Measurements from ENCODE around the gene FARP1. TPM values are rescaled to one million over a fixed set of nuclear protein-coding genes. Genes with fewer than 3 reads are reported as not detected.

Gene FARP1
- total RNA-seq, 3 donors from 2014 or later = 0.45 to 0.86 (median 0.63) TPM

GRCh38 chr13:98299966-98300350, 157.1 kb downstream of the FARP1 start:
- ATAC-seq = no peak
- H3K36me3 Mint-ChIP-seq (ENCODE audit: insufficient read depth) = no peaks in the 10 kb centered on the region
- DNase-seq = no peak
- no peaks in the 10 kb centered on the region for H3K9me3 Mint-ChIP-seq
- no peaks in the 10 kb centered on the region for H3K4me1 Mint-ChIP-seq (ENCODE audit: low read depth)
- peaks cover 13% of the 10 kb centered on the region for H3K27me3 Mint-ChIP-seq (ENCODE audit: low read depth)
- no peak overlapping the region for H3K4me3 Mint-ChIP-seq

GRCh38 chr13:98300956-98301641, 158.2 kb downstream of the FARP1 start:
- ATAC-seq (no peak), DNase-seq (no peak)
- H3K4me3 Mint-ChIP-seq = no peak overlapping the region
- no peaks in the 10 kb centered on the region for H3K4me1 Mint-ChIP-seq (ENCODE audit: low read depth)
- H3K27me3 Mint-ChIP-seq (ENCODE audit: low read depth) = peaks cover 11% of the 10 kb centered on the region
- no peaks in the 10 kb centered on the region for H3K36me3 Mint-ChIP-seq (ENCODE audit: insufficient read depth)
- H3K9me3 Mint-ChIP-seq = no peaks in the 10 kb centered on the region

GRCh38 chr13:98301721-98302120, 158.8 kb downstream of the FARP1 start:
- no peak for DNase-seq
- no peaks in the 10 kb centered on the region for H3K36me3 Mint-ChIP-seq (ENCODE audit: insufficient read depth)

GRCh38 chr13:98303858-98304257, 161.0 kb downstream of the FARP1 start:
- no peak for DNase-seq

More at GRCh38 chr13:98301721-98302120, 158.8 kb downstream of the FARP1 start:
- H3K27me3 Mint-ChIP-seq (ENCODE audit: low read depth) = peaks cover 7% of the 10 kb centered on the region
- no peak for ATAC-seq
- H3K4me1 Mint-ChIP-seq (ENCODE audit: low read depth) = no peaks in the 10 kb centered on the region
- no peak overlapping the region for H3K4me3 Mint-ChIP-seq
- H3K9me3 Mint-ChIP-seq = no peaks in the 10 kb centered on the region

GRCh38 chr13:98305670-98306069, 162.8 kb downstream of the FARP1 start:
- H3K4me1 Mint-ChIP-seq (ENCODE audit: low read depth) = no peaks in the 10 kb centered on the region
- H3K36me3 Mint-ChIP-seq (ENCODE audit: insufficient read depth) = no peaks in the 10 kb centered on the region
- H3K27me3 Mint-ChIP-seq (ENCODE audit: low read depth) = peaks cover 4% of the 10 kb centered on the region
- DNase-seq (no peak), ATAC-seq (no peak)
- H3K9me3 Mint-ChIP-seq = no peaks in the 10 kb centered on the region
- no peak overlapping the region for H3K4me3 Mint-ChIP-seq

More at GRCh38 chr13:98303858-98304257, 161.0 kb downstream of the FARP1 start:
- Mint-ChIP-seq H3K9me3 (no peaks in the 10 kb centered on the region), H3K27me3 (ENCODE audit: low read depth) (peaks cover 4% of the 10 kb centered on the region), H3K4me3 (no peak overlapping the region), H3K4me1 (ENCODE audit: low read depth) (no peaks in the 10 kb centered on the region), H3K36me3 (ENCODE audit: insufficient read depth) (no peaks in the 10 kb centered on the region)
- ATAC-seq = no peak

GRCh38 chr13:98307463-98308085, 164.7 kb downstream of the FARP1 start:
- Mint-ChIP-seq H3K36me3 (ENCODE audit: insufficient read depth) (no peaks in the 10 kb centered on the region), H3K4me1 (ENCODE audit: low read depth) (no peaks in the 10 kb centered on the region), H3K4me3 (no peak overlapping the region), H3K9me3 (no peaks in the 10 kb centered on the region), H3K27me3 (ENCODE audit: low read depth) (peaks cover 3% of the 10 kb centered on the region)
- ATAC-seq (no peak), DNase-seq (no peak)

GRCh38 chr13:98308086-98308911, 165.4 kb downstream of the FARP1 start:
- peaks cover 3% of the 10 kb centered on the region for H3K27me3 Mint-ChIP-seq (ENCODE audit: low read depth)
- H3K36me3 Mint-ChIP-seq (ENCODE audit: insufficient read depth) = no peaks in the 10 kb centered on the region
- DNase-seq (no peak), ATAC-seq (no peak)
- no peaks in the 10 kb centered on the region for H3K4me1 Mint-ChIP-seq (ENCODE audit: low read depth)
- H3K9me3 Mint-ChIP-seq = no peaks in the 10 kb centered on the region
- H3K4me3 Mint-ChIP-seq = no peak overlapping the region

- Mint-ChIP-seq H3K36me3 (ENCODE audit: insufficient read depth) (no peaks in the 10 kb centered on the region), H3K4me1 (ENCODE audit: low read depth) (no peaks in the 10 kb centered on the region), H3K9me3 (no peaks in the 10 kb centered on the region), H3K27me3 (ENCODE audit: low read depth) (peaks cover 4% of the 10 kb centered on the region), H3K4me3 (no peak overlapping the region)
- ATAC-seq = no peak
- DNase-seq = no peak
Measured at GRCh38 chr13:98309569-98310335, 166.9 kb downstream of the FARP1 start.

- Mint-ChIP-seq H3K36me3 (ENCODE audit: insufficient read depth) (no peaks in the 10 kb centered on the region), H3K9me3 (no peaks in the 10 kb centered on the region), H3K4me1 (ENCODE audit: low read depth) (no peaks in the 10 kb centered on the region), H3K27me3 (ENCODE audit: low read depth) (peaks cover 5% of the 10 kb centered on the region), H3K4me3 (no peak overlapping the region)
- DNase-seq (no peak), ATAC-seq (no peak)
Measured at GRCh38 chr13:98310485-98311199, 167.7 kb downstream of the FARP1 start.

- Mint-ChIP-seq H3K36me3 (ENCODE audit: insufficient read depth) (no peaks in the 10 kb centered on the region), H3K4me3 (no peak overlapping the region), H3K9me3 (no peaks in the 10 kb centered on the region), H3K27me3 (ENCODE audit: low read depth) (peaks cover 5% of the 10 kb centered on the region), H3K4me1 (ENCODE audit: low read depth) (no peaks in the 10 kb centered on the region)
- ATAC-seq (no peak), DNase-seq (no peak)
Measured at GRCh38 chr13:98311200-98311548, 168.3 kb downstream of the FARP1 start.

- no peak for DNase-seq
Measured at GRCh38 chr13:98312606-98313005, 169.7 kb downstream of the FARP1 start.

GRCh38 chr13:98313023-98313921, 170.4 kb downstream of the FARP1 start:
- Mint-ChIP-seq H3K4me1 (ENCODE audit: low read depth) (no peaks in the 10 kb centered on the region), H3K9me3 (no peaks in the 10 kb centered on the region), H3K27me3 (ENCODE audit: low read depth) (peaks cover 12% of the 10 kb centered on the region), H3K36me3 (ENCODE audit: insufficient read depth) (no peaks in the 10 kb centered on the region), H3K4me3 (no peak overlapping the region)
- DNase-seq = no peak
- no peak for ATAC-seq

More at GRCh38 chr13:98312606-98313005, 169.7 kb downstream of the FARP1 start:
- Mint-ChIP-seq H3K9me3 (no peaks in the 10 kb centered on the region), H3K27me3 (ENCODE audit: low read depth) (peaks cover 11% of the 10 kb centered on the region), H3K36me3 (ENCODE audit: insufficient read depth) (no peaks in the 10 kb centered on the region), H3K4me3 (no peak overlapping the region), H3K4me1 (ENCODE audit: low read depth) (no peaks in the 10 kb centered on the region)
- no peak for ATAC-seq

- Mint-ChIP-seq H3K27me3 (ENCODE audit: low read depth) (peaks cover 17% of the 10 kb centered on the region), H3K4me1 (ENCODE audit: low read depth) (no peaks in the 10 kb centered on the region), H3K4me3 (no peak overlapping the region), H3K36me3 (ENCODE audit: insufficient read depth) (no peaks in the 10 kb centered on the region), H3K9me3 (no peaks in the 10 kb centered on the region)
- no peak for ATAC-seq
- no peak for DNase-seq
Measured at GRCh38 chr13:98313922-98314292, 171.0 kb downstream of the FARP1 start.

Data from activated T-cell treated with anti-CD3 and anti-CD28 coated beads, Interleukin-2, amount 50 U/mL, for 4 hours (primary cell).